Ishikawa (cell line): ENCODE results near the gene SEH1L.

Experiments used
- EP300 ChIP-seq: IDR thresholded peaks from 2 replicates; pipeline ENCODE4 v1.6.1; 2012; ENCODE audit warnings: borderline replicate concordance
- RAD21 ChIP-seq: IDR thresholded peaks from 2 replicates; pipeline ENCODE4 v1.6.1; 2012; ENCODE audit warnings: low read depth
- TAF1 ChIP-seq: IDR thresholded peaks from 2 replicates; pipeline ENCODE4 v1.6.1; 2012; ENCODE audit warnings: low read depth, mild to moderate bottlenecking
- TEAD4 ChIP-seq: IDR thresholded peaks from 2 replicates; pipeline ENCODE4 v1.6.1; 2012
- TF ChIP-seq, protein P1 (sequence below): IDR thresholded peaks from 2 replicates; pipeline ENCODE4 v1.6.1; 2012; ENCODE audit warnings: low read depth, mild to moderate bottlenecking

DNA sequence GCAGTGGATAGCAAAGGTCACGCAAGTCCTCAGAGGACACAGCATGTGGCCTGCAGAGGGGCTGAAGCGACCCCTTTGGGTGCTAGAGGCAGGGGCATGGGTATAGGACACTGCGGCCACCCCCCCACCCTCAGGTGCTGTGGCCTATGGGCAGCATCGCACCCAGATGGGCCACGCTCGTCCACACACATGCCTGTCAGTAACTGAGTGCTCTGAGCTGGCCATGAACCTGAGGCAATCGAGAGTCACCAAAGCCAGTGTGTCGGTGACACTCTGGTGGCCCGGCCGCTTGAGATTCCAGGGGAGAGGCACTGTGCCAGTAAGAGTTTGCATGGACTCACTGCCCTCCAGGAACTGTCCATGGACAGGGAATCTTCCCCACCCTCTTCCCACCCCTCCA, 41.0 kb upstream of the SEH1L start:
- TF ChIP-seq, protein P1, sequence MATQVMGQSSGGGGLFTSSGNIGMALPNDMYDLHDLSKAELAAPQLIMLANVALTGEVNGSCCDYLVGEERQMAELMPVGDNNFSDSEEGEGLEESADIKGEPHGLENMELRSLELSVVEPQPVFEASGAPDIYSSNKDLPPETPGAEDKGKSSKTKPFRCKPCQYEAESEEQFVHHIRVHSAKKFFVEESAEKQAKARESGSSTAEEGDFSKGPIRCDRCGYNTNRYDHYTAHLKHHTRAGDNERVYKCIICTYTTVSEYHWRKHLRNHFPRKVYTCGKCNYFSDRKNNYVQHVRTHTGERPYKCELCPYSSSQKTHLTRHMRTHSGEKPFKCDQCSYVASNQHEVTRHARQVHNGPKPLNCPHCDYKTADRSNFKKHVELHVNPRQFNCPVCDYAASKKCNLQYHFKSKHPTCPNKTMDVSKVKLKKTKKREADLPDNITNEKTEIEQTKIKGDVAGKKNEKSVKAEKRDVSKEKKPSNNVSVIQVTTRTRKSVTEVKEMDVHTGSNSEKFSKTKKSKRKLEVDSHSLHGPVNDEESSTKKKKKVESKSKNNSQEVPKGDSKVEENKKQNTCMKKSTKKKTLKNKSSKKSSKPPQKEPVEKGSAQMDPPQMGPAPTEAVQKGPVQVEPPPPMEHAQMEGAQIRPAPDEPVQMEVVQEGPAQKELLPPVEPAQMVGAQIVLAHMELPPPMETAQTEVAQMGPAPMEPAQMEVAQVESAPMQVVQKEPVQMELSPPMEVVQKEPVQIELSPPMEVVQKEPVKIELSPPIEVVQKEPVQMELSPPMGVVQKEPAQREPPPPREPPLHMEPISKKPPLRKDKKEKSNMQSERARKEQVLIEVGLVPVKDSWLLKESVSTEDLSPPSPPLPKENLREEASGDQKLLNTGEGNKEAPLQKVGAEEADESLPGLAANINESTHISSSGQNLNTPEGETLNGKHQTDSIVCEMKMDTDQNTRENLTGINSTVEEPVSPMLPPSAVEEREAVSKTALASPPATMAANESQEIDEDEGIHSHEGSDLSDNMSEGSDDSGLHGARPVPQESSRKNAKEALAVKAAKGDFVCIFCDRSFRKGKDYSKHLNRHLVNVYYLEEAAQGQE: no peak
- TF ChIP-seq TAF1: no peak
- TF ChIP-seq EP300: no peak
- TF ChIP-seq TEAD4: no peak
- TF ChIP-seq RAD21: no peak
